OCI-LY1 (cell line): ENCODE measurements around the gene MRPL54.

ENCODE experiments used
- CTCF ChIP-seq: fragments of 200-600 bp; sonication (generic), shearing (Covaris generic); IDR thresholded peaks from 2 replicates; pipeline ENCODE4 v1.5.1; 2017; ENCODE audit warnings: mild to moderate bottlenecking, antibody characterized with exemption, low read length, moderate library complexity, mixed read lengths
- EZH2 ChIP-seq: fragments of 200-600 bp; sonication (generic), shearing (Covaris generic); IDR thresholded peaks from 2 replicates; pipeline ENCODE4 v1.8.0; 2017; ENCODE audit warnings: borderline replicate concordance, mixed run types, mild to moderate bottlenecking, antibody characterized with exemption, low read length, moderate library complexity, mixed read lengths

GRCh38 chr19:3723883-3724282, 38.6 kb upstream of the MRPL54 start:
- TF ChIP-seq CTCF, result no peak
- no peak for TF ChIP-seq EZH2
